Kidney (tissue), 14 donors: Measurements from ENCODE around the gene MAEA. TPM values are rescaled to one million over a fixed set of nuclear protein-coding genes. Genes with fewer than 3 reads are reported as not detected.

Experiments
- DNase-seq, 5 donors: peaks; one replicate each; pipeline ENCODE4 v3.0.0-alpha.2; 2013 to 2020
- FAIRE-seq: peaks from 2 replicates; lab custom pipeline; 2012; peaks lifted over from hg19 to GRCh38; lab: Jason Lieb, UNC
- H3K27ac ChIP-seq, 2 donors: one replicate each; pipeline ENCODE4 v1.7.0; 2013; ENCODE audit warnings: low read depth in 2 of 2, low read length in 2 of 2, inconsistent platforms in 1 of 2
- H3K27me3 ChIP-seq: one replicate; pipeline ENCODE4 v1.7.1; 2013; ENCODE audit warnings: low read length, inconsistent platforms; ENCODE audit not compliant: control insufficient read depth, insufficient read depth
- H3K36me3 ChIP-seq, 3 donors: one replicate each; pipeline versions ENCODE4 v1.7.0 to v1.7.1; 2013; ENCODE audit warnings: low read length in 3 of 3, control low read depth in 1 of 3, inconsistent platforms in 1 of 3; ENCODE audit not compliant: insufficient read depth in 3 of 3, control insufficient read depth in 2 of 3
- H3K4me1 ChIP-seq, 3 donors: one replicate each; pipeline versions ENCODE4 v1.7.0 to v1.7.1; 2013; ENCODE audit warnings: low read length in 3 of 3, inconsistent platforms in 1 of 3, low read depth in 1 of 3; ENCODE audit not compliant: control insufficient read depth in 2 of 3, insufficient read depth in 2 of 3
- H3K4me3 ChIP-seq, 3 donors: one replicate each; pipeline versions ENCODE4 v1.7.0 to v1.8.1; 2013; ENCODE audit warnings: low read length in 3 of 3, control low read depth in 1 of 3, inconsistent platforms in 1 of 3
- H3K9ac ChIP-seq, 3 donors: one replicate each; pipeline versions ENCODE4 v1.7.0 to v1.7.1; 2013; ENCODE audit warnings: low read length in 3 of 3, control low read depth in 1 of 3, inconsistent platforms in 1 of 3
- H3K9me3 ChIP-seq, 3 donors: one replicate each; pipeline versions ENCODE4 v1.7.0 to v1.7.1; 2013; ENCODE audit warnings: low read length in 3 of 3, control low read depth in 1 of 3, inconsistent platforms in 1 of 3; ENCODE audit not compliant: control insufficient read depth in 2 of 3, insufficient read depth in 1 of 3
- CTCF ChIP-seq: IDR thresholded peaks from 3 replicates; pipeline ENCODE4 v1.5.1; 2012; ENCODE audit warnings: mild to moderate bottlenecking, moderate library complexity, borderline replicate concordance; ENCODE audit not compliant: insufficient read depth; ENCODE audit errors: extremely low read depth
- intact Hi-C: fragments of 100-400 bp; cut with DNase I; formaldehyde crosslinking; loops from one replicate; pipeline ENCODE4 v1.11.1; 2022
- polyA plus RNA-seq: library from polyadenylated mRNA; stranded (reverse); fragments of 350-450 nt; fragmentation: Illumina TruSeq; extraction: RNeasy Lipid Tissue Mini Kit (QIAGEN cat#74804); gene quantifications from one replicate; pipeline ENCODE4 v1.2.3, GENCODE V29; 2014; ENCODE audit warnings: low read depth, low replicate concordance; ENCODE audit not compliant: insufficient read depth
- total RNA-seq: library from RNA; stranded (reverse); fragmentation: NEBNext Ultra II Directional; extraction: Animal tissue kit (Norgen Biotek cat#: 25700); gene quantifications from one replicate; pipeline ENCODE4 v1.2.1, GENCODE V29; 2021
- donor health status: control.
- donor health status: control.
- donor health status: control.
- donor health status: control.
- donor health status: control.
- donor health status: DM: yes; HTN: yes; CAD: no.
- donor health status: Normal renal cell carcinoma (clear cell type).

The MAEA gene
- total and polyA plus RNA-seq, 2 donors from 2014 or later: 65.0 to 75.2 TPM

- no peaks in the 10 kb centered on the region for H3K9me3 ChIP-seq
- H3K9ac ChIP-seq: no peak overlapping the region
- no peak for TF ChIP-seq CTCF
- H3K27ac ChIP-seq: no peak overlapping the region
- DNase-seq: peak in 1 of 5 donors; percentile 71
- peaks cover 0 to 9% (median 0%) of the 10 kb centered on the region in 3 donors for H3K4me1 ChIP-seq
- H3K4me3 ChIP-seq: no peak overlapping the region
- H3K27me3 ChIP-seq: no peaks in the 10 kb centered on the region
- H3K36me3 ChIP-seq: peaks cover 0 to 11% (median 5%) of the 10 kb centered on the region in 3 donors
- intact Hi-C loops: loop anchor here (10.0 kb wide), 1 partner anchor 270 kb away; no protein-coding TSS in a partner anchor
- FAIRE-seq: no peak
These were observed 65.2 kb downstream of the MAEA start for GRCh38 chr4:1354983-1355275.

- peaks cover 0 to 11% (median 3%) of the 10 kb centered on the region in 3 donors for H3K36me3 ChIP-seq
- no peaks in the 10 kb centered on the region for H3K27me3 ChIP-seq
- H3K4me1 ChIP-seq: peaks cover 0 to 9% (median 0%) of the 10 kb centered on the region in 3 donors
- FAIRE-seq: no peak
- DNase-seq: peak in 1 of 5 donors; percentile 56
- intact Hi-C loops: loop anchor here (10.0 kb wide), 1 partner anchor 269 kb away; no protein-coding TSS in a partner anchor
- TF ChIP-seq CTCF: no peak
- no peak overlapping the region for H3K27ac ChIP-seq
- H3K9ac ChIP-seq: no peak overlapping the region
- no peak overlapping the region for H3K4me3 ChIP-seq
- no peaks in the 10 kb centered on the region for H3K9me3 ChIP-seq
These were observed 65.7 kb downstream of the MAEA start for GRCh38 chr4:1355378-1355777.

GRCh38 chr4:1356181-1356998 lies 66.7 kb downstream of the MAEA start:
- intact Hi-C loops: loop anchor here (10.0 kb wide), 1 partner anchor 268 kb away; no protein-coding TSS in a partner anchor
- H3K36me3 ChIP-seq: peaks cover 0 to 7% (median 2%) of the 10 kb centered on the region in 3 donors
- no peaks in the 10 kb centered on the region for H3K27me3 ChIP-seq
- DNase-seq: peak in 4 of 5 donors; percentile 50 to 68 (median 62)
- TF ChIP-seq CTCF: peak; percentile 75
- FAIRE-seq: no peak
- H3K9ac ChIP-seq: no peak overlapping the region
- H3K4me1 ChIP-seq: peaks cover 0 to 9% (median 0%) of the 10 kb centered on the region in 3 donors
- H3K9me3 ChIP-seq: no peaks in the 10 kb centered on the region
- no peak overlapping the region for H3K27ac ChIP-seq
- no peak overlapping the region for H3K4me3 ChIP-seq
